HEK293 (cell line): ENCODE data around the gene MPPED2.

Experiments used
- CTCF ChIA-PET: fragments of 350-600 bp; formaldehyde crosslinking; extraction: SDS; loops from one replicate; lab custom pipeline; 2021; ENCODE audit warnings: antibody characterized with exemption; lab: Yijun Ruan, JAX
- POLR2A ChIA-PET: fragments of 300-600 bp; formaldehyde crosslinking; extraction: SDS; loops from one replicate; lab custom pipeline; 2020; ENCODE audit warnings: antibody characterized with exemption, inconsistent platforms; lab: Yijun Ruan, JAX
- H3K27ac ChIP-seq: fragments of 200-500 bp; sonication (Bioruptor generic); 2 replicates; pipeline ENCODE4 v1.5.1; 2014; ENCODE audit warnings: low read depth, low read length, control low read depth, inconsistent platforms; ENCODE audit errors: extremely low read depth
- H3K36me3 ChIP-seq, 2 experiments: fragments of 200-500 bp in 1 of 2; sonication (Bioruptor generic) in 1 of 2; 1 replicate in 1 of 2; 2 replicates in 1 of 2; pipeline ENCODE4 v1.5.1; 2014 to 2017; ENCODE audit warnings: inconsistent platforms in 2 of 2, low read length in 2 of 2; ENCODE audit not compliant: control insufficient read depth in 2 of 2, insufficient read depth in 1 of 2
- H3K4me1 ChIP-seq: fragments of 200-500 bp; sonication (Bioruptor generic); 2 replicates; pipeline ENCODE4 v1.5.1; 2014; ENCODE audit warnings: mild to moderate bottlenecking, low read length, inconsistent platforms; ENCODE audit not compliant: control insufficient read depth, insufficient read depth
- H3K4me3 ChIP-seq: 2 replicates; pipeline ENCODE4 v1.5.1; 2011; ENCODE audit warnings: low read depth, mild to moderate bottlenecking, control low read depth, low read length, moderate library complexity
- H3K9me3 ChIP-seq: fragments of 200-500 bp; sonication (Bioruptor generic); 2 replicates; pipeline ENCODE4 v1.5.1; 2014; ENCODE audit warnings: low read depth, low read length, inconsistent platforms; ENCODE audit not compliant: control insufficient read depth, insufficient read depth
- GLI2 ChIP-seq: fragments of 450-650 bp; formaldehyde crosslinking; IDR thresholded peaks from 2 replicates; pipeline ENCODE4; 2017; ENCODE audit warnings: missing biosample characterization, missing genetic modification characterization, low read depth, borderline replicate concordance
- GLI4 ChIP-seq: fragments of 450-650 bp; formaldehyde crosslinking; IDR thresholded peaks from 2 replicates; pipeline ENCODE4 v1.5.1; 2016; ENCODE audit warnings: missing biosample characterization, missing genetic modification characterization
- GLIS1 ChIP-seq: fragments of 450-650 bp; formaldehyde crosslinking; IDR thresholded peaks from 2 replicates; pipeline ENCODE4 v1.5.1; 2016; ENCODE audit warnings: missing biosample characterization, missing genetic modification characterization
- HOXA7 ChIP-seq: sonication (generic); formaldehyde crosslinking; IDR thresholded peaks from 2 replicates; pipeline ENCODE4 v1.8.1; 2022; ENCODE audit warnings: missing genetic modification reagents, borderline replicate concordance
- KLF1 ChIP-seq: fragments of 450-650 bp; formaldehyde crosslinking; IDR thresholded peaks from 2 replicates; pipeline ENCODE4 v1.5.1; 2016; ENCODE audit warnings: missing biosample characterization, missing genetic modification characterization
- KLF10 ChIP-seq: fragments of 450-650 bp; IDR thresholded peaks from 2 replicates; pipeline ENCODE4 v1.5.1; 2018; ENCODE audit warnings: missing biosample characterization, mild to moderate bottlenecking, missing genetic modification characterization
- ZBTB7A ChIP-seq: fragments of 450-650 bp; formaldehyde crosslinking; IDR thresholded peaks from 2 replicates; pipeline ENCODE4 v1.5.1; 2016; ENCODE audit warnings: low read depth, missing biosample characterization, missing genetic modification characterization
- ZEB2 ChIP-seq: fragments of 450-650 bp; formaldehyde crosslinking; IDR thresholded peaks from 2 replicates; pipeline ENCODE4 v1.5.1; 2016; ENCODE audit warnings: missing biosample characterization, missing genetic modification characterization
- ZIC2 ChIP-seq: fragments of 450-650 bp; formaldehyde crosslinking; IDR thresholded peaks from 2 replicates; pipeline ENCODE4 v1.5.1; 2016; ENCODE audit warnings: missing biosample characterization, missing genetic modification characterization
- ZNF132 ChIP-seq: fragments of 450-650 bp; formaldehyde crosslinking; IDR thresholded peaks from 2 replicates; pipeline ENCODE4 v1.5.1; 2017; ENCODE audit warnings: missing biosample characterization, missing genetic modification characterization, borderline replicate concordance
- ZNF19 ChIP-seq: fragments of 450-650 bp; formaldehyde crosslinking; IDR thresholded peaks from 2 replicates; pipeline ENCODE4; 2016; ENCODE audit warnings: missing biosample characterization, missing genetic modification characterization, low read depth
- ZNF292 ChIP-seq: fragments of 450-650 bp; formaldehyde crosslinking; IDR thresholded peaks from 2 replicates; pipeline ENCODE4 v1.5.1; 2016; ENCODE audit warnings: low read depth, missing biosample characterization, missing genetic modification characterization, borderline replicate concordance
- ZNF335 ChIP-seq: fragments of 450-650 bp; formaldehyde crosslinking; conservative IDR thresholded peaks from 2 replicates; pipeline ENCODE4 v1.5.1; 2016; ENCODE audit warnings: missing biosample characterization, missing genetic modification characterization
- ZNF473 ChIP-seq: fragments of 450-650 bp; formaldehyde crosslinking; IDR thresholded peaks from 2 replicates; pipeline ENCODE4 v1.5.1; 2017; ENCODE audit warnings: missing biosample characterization, missing genetic modification characterization
- ZNF701 ChIP-seq: fragments of 450-650 bp; formaldehyde crosslinking; IDR thresholded peaks from 2 replicates; pipeline ENCODE4 v1.5.1; 2016; ENCODE audit warnings: missing biosample characterization, missing genetic modification characterization
- ZNF777 ChIP-seq: fragments of 450-650 bp; formaldehyde crosslinking; IDR thresholded peaks from 2 replicates; pipeline ENCODE4 v1.5.1; 2017; ENCODE audit warnings: missing biosample characterization, missing genetic modification characterization, borderline replicate concordance
- ZSCAN30 ChIP-seq: fragments of 450-650 bp; IDR thresholded peaks from 2 replicates; pipeline ENCODE4 v1.5.1; 2018; ENCODE audit warnings: missing biosample characterization, mild to moderate bottlenecking, missing genetic modification characterization, moderate library complexity
- TF ChIP-seq, protein P1 (sequence below): fragments of 450-650 bp; formaldehyde crosslinking; IDR thresholded peaks from 2 replicates; pipeline ENCODE4 v1.5.1; 2016; ENCODE audit warnings: missing biosample characterization, missing genetic modification characterization
- TF ChIP-seq, protein P2 (sequence below): fragments of 450-650 bp; formaldehyde crosslinking; IDR thresholded peaks from 2 replicates; pipeline ENCODE4 v1.5.1; 2016; ENCODE audit warnings: missing biosample characterization, missing genetic modification characterization
- TF ChIP-seq, protein P3 (sequence below): fragments of 450-650 bp; formaldehyde crosslinking; IDR thresholded peaks from 2 replicates; pipeline ENCODE4 v1.5.1; 2016; ENCODE audit warnings: missing biosample characterization, missing genetic modification characterization
- TF ChIP-seq, protein P4 (sequence below): fragments of 450-650 bp; IDR thresholded peaks from 2 replicates; pipeline ENCODE4 v1.5.1; 2018; ENCODE audit warnings: missing biosample characterization, missing genetic modification characterization
- TF ChIP-seq, protein P5 (sequence below): fragments of 450-650 bp; formaldehyde crosslinking; IDR thresholded peaks from 2 replicates; pipeline ENCODE4 v1.5.1; 2016; ENCODE audit warnings: missing biosample characterization, missing genetic modification characterization
- TF ChIP-seq, protein P6 (sequence below): fragments of 450-650 bp; formaldehyde crosslinking; IDR thresholded peaks from 2 replicates; pipeline ENCODE4 v1.5.1; 2016; ENCODE audit warnings: missing biosample characterization, missing genetic modification characterization
- TF ChIP-seq, protein P7 (sequence below): fragments of 450-650 bp; formaldehyde crosslinking; IDR thresholded peaks from 2 replicates; pipeline ENCODE4 v1.5.1; 2017; ENCODE audit warnings: missing biosample characterization, missing genetic modification characterization
- TF ChIP-seq, protein P8 (sequence below): IDR thresholded peaks from 2 replicates; pipeline ENCODE4 v1.6.1; 2011; ENCODE audit warnings: mild to moderate bottlenecking, low read depth, low read length, borderline replicate concordance

The MPPED2 gene

DNA sequence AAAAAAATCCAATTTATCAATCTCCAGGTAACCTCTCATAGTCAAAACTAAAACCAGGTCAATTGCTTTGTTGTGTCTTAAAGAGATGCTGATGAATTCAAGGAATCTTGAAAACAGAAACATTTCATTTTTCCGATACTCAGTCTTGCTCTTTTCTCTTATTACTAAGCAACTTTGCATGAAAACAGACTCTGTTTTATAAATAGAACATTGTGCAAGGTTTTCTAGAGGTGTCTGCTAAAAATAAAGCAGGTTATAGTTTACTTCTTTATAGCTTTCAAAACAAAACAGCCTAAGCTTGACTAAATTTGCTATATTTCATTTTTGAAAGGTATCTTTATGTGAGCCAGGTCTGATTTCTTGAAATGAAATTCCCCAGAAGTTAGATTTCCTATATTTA is 154.0 kb downstream of the MPPED2 start:
- TF ChIP-seq ZNF132 (tag by site-specific recombination) (no peak), GLIS1 (tag by site-specific recombination) (no peak), ZNF701 (tag by site-specific recombination) (no peak), ZNF335 (no peak), KLF1 (tag by site-specific recombination) (no peak), ZBTB7A (tag by site-specific recombination) (no peak), ZNF777 (tag by site-specific recombination) (no peak), HOXA7 (CRISPR knock-in tag) (no peak), ZIC2 (tag by site-specific recombination) (no peak), ZNF292 (no peak)
- TF ChIP-seq, protein P1, sequence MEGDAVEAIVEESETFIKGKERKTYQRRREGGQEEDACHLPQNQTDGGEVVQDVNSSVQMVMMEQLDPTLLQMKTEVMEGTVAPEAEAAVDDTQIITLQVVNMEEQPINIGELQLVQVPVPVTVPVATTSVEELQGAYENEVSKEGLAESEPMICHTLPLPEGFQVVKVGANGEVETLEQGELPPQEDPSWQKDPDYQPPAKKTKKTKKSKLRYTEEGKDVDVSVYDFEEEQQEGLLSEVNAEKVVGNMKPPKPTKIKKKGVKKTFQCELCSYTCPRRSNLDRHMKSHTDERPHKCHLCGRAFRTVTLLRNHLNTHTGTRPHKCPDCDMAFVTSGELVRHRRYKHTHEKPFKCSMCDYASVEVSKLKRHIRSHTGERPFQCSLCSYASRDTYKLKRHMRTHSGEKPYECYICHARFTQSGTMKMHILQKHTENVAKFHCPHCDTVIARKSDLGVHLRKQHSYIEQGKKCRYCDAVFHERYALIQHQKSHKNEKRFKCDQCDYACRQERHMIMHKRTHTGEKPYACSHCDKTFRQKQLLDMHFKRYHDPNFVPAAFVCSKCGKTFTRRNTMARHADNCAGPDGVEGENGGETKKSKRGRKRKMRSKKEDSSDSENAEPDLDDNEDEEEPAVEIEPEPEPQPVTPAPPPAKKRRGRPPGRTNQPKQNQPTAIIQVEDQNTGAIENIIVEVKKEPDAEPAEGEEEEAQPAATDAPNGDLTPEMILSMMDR (tag by site-specific recombination), result no peak
- TF ChIP-seq, protein P2, sequence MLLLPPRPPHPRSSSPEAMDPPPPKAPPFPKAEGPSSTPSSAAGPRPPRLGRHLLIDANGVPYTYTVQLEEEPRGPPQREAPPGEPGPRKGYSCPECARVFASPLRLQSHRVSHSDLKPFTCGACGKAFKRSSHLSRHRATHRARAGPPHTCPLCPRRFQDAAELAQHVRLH, result no peak
- TF ChIP-seq, protein P3, sequence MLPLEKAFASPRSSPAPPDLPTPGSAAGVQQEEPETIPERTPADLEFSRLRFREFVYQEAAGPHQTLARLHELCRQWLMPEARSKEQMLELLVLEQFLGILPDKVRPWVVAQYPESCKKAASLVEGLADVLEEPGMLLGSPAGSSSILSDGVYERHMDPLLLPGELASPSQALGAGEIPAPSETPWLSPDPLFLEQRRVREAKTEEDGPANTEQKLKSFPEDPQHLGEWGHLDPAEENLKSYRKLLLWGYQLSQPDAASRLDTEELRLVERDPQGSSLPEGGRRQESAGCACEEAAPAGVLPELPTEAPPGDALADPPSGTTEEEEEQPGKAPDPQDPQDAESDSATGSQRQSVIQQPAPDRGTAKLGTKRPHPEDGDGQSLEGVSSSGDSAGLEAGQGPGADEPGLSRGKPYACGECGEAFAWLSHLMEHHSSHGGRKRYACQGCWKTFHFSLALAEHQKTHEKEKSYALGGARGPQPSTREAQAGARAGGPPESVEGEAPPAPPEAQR (tag by site-specific recombination), result no peak

DNA sequence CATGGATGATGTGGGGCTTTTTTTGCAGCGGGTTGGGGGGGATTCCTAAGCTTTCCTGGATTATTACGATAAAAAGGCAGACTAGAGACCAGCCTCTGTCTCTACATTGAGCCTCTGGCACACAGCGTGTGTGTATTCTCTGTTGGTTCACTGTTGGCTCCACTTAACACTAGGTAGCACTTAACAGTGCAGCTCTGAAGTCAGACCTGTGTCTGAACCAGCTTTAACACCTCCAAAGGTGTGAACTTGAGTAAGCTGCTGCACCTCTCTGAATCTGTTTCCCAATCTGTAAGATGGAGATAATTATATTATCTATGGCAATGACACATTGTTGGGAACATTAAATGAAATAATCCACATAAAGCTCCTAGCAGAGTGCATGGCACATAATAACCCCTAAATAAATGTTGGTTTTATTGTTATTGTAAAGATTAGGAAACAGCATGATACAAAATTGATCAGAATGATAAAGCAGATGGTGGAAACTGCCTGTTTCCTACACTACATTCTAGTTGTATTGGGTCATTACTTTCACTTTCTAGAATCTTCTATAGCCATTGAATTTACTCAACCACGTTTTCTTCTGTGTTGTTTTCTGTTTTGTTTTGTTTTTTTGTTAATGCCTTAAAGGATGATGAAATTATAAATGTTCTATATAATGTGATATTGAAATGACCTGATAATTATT is 154.9 kb downstream of the MPPED2 start:
- H3K4me1 ChIP-seq, result no peaks in the 10 kb centered on the region
- ChIA-PET CTCF (interaction anchor here (0.5 kb wide), 1 partner anchor 302 kb away, joined by 3 read pairs; no protein-coding TSS in a partner anchor), POLR2A (no interaction called here)
- TF ChIP-seq KLF10 (tag by site-specific recombination) (no peak), ZEB2 (tag by site-specific recombination) (no peak), ZNF132 (tag by site-specific recombination) (no peak), ZSCAN30 (tag by site-specific recombination) (no peak), GLI4 (no peak), GLI2 (tag by site-specific recombination) (no peak), ZNF19 (tag by site-specific recombination) (no peak), ZNF473 (tag by site-specific recombination) (no peak)
- TF ChIP-seq, protein P4, sequence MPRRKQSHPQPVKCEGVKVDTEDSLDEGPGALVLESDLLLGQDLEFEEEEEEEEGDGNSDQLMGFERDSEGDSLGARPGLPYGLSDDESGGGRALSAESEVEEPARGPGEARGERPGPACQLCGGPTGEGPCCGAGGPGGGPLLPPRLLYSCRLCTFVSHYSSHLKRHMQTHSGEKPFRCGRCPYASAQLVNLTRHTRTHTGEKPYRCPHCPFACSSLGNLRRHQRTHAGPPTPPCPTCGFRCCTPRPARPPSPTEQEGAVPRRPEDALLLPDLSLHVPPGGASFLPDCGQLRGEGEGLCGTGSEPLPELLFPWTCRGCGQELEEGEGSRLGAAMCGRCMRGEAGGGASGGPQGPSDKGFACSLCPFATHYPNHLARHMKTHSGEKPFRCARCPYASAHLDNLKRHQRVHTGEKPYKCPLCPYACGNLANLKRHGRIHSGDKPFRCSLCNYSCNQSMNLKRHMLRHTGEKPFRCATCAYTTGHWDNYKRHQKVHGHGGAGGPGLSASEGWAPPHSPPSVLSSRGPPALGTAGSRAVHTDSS (tag by site-specific recombination), result no peak
- TF ChIP-seq, protein P5, sequence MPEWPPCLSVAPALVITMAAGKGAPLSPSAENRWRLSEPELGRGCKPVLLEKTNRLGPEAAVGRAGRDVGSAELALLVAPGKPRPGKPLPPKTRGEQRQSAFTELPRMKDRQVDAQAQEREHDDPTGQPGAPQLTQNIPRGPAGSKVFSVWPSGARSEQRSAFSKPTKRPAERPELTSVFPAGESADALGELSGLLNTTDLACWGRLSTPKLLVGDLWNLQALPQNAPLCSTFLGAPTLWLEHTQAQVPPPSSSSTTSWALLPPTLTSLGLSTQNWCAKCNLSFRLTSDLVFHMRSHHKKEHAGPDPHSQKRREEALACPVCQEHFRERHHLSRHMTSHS (tag by site-specific recombination), result no peak
- TF ChIP-seq, protein P6, sequence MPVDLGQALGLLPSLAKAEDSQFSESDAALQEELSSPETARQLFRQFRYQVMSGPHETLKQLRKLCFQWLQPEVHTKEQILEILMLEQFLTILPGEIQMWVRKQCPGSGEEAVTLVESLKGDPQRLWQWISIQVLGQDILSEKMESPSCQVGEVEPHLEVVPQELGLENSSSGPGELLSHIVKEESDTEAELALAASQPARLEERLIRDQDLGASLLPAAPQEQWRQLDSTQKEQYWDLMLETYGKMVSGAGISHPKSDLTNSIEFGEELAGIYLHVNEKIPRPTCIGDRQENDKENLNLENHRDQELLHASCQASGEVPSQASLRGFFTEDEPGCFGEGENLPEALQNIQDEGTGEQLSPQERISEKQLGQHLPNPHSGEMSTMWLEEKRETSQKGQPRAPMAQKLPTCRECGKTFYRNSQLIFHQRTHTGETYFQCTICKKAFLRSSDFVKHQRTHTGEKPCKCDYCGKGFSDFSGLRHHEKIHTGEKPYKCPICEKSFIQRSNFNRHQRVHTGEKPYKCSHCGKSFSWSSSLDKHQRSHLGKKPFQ (tag by site-specific recombination), result no peak
- TF ChIP-seq, protein P7, sequence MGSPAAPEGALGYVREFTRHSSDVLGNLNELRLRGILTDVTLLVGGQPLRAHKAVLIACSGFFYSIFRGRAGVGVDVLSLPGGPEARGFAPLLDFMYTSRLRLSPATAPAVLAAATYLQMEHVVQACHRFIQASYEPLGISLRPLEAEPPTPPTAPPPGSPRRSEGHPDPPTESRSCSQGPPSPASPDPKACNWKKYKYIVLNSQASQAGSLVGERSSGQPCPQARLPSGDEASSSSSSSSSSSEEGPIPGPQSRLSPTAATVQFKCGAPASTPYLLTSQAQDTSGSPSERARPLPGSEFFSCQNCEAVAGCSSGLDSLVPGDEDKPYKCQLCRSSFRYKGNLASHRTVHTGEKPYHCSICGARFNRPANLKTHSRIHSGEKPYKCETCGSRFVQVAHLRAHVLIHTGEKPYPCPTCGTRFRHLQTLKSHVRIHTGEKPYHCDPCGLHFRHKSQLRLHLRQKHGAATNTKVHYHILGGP (tag by site-specific recombination), result no peak
- TF ChIP-seq, protein P8, sequence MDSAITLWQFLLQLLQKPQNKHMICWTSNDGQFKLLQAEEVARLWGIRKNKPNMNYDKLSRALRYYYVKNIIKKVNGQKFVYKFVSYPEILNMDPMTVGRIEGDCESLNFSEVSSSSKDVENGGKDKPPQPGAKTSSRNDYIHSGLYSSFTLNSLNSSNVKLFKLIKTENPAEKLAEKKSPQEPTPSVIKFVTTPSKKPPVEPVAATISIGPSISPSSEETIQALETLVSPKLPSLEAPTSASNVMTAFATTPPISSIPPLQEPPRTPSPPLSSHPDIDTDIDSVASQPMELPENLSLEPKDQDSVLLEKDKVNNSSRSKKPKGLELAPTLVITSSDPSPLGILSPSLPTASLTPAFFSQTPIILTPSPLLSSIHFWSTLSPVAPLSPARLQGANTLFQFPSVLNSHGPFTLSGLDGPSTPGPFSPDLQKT, result no peak

More for the DNA sequence above, 154.0 kb downstream of the MPPED2 start:
- Histone ChIP-seq H3K9me3 (no peaks in the 10 kb centered on the region), H3K4me3 (no peak overlapping the region), H3K27ac (no peak overlapping the region), H3K36me3 (no peaks in the 10 kb centered on the region), H3K4me1 (no peaks in the 10 kb centered on the region)
- CTCF ChIA-PET, result interaction anchor here (1.0 kb wide), 1 partner anchor 18 kb away, joined by 3 read pairs; no protein-coding TSS in a partner anchor
- POLR2A ChIA-PET, result no interaction called here

More for the DNA sequence above, 154.9 kb downstream of the MPPED2 start:
- H3K4me3 ChIP-seq, result no peak overlapping the region
- no peaks in the 10 kb centered on the region for H3K9me3 ChIP-seq
- no peaks in the 10 kb centered on the region for H3K36me3 ChIP-seq
- no peak overlapping the region for H3K27ac ChIP-seq
